HepG2 (cell line): ENCODE measurements around the gene TMF1. TPM values are rescaled to one million over a fixed set of nuclear protein-coding genes. Genes with fewer than 3 reads are reported as not detected.

Experiments
- ZNF264 ChIP-seq: sonication (generic); formaldehyde crosslinking; IDR thresholded peaks from 2 replicates; pipeline ENCODE4 v1.4.0; 2020; ENCODE audit warnings: missing genetic modification reagents
- ZNF281 ChIP-seq: sonication (generic); formaldehyde crosslinking; IDR thresholded peaks from 2 replicates; pipeline ENCODE4 v1.4.0; 2020; ENCODE audit warnings: missing genetic modification reagents, borderline replicate concordance
- ZNF34 ChIP-seq: sonication (generic); formaldehyde crosslinking; IDR thresholded peaks from 2 replicates; pipeline ENCODE4 v1.4.0; 2020; ENCODE audit warnings: mild to moderate bottlenecking, missing genetic modification reagents, borderline replicate concordance
- polyA plus RNA-seq, 8 experiments: library from polyadenylated mRNA; depleted of rRNA in 3 of 8; stranded (reverse) in 7 of 8; unstranded in 1 of 8; fragments of >200 nt; fragmentation: Illumina TruSeq in 4 of 8; extraction: Trizol in 4 of 8; gene quantifications; 2 replicates each; pipeline versions ENCODE4 v1.2.1 to v1.2.3, GENCODE V29; 2011 to 2016; ENCODE audit warnings: low read depth in 4 of 8, missing spikeins in 1 of 8, mixed read lengths in 1 of 8; ENCODE audit not compliant: insufficient read depth in 1 of 8
- total RNA-seq, 5 experiments: library from RNA; depleted of rRNA; stranded (reverse); fragments of >200 nt; fragmentation: Illumina TruSeq; extraction: Trizol; gene quantifications; 2 replicates each; pipeline ENCODE4 v1.2.3, GENCODE V29; 2016; ENCODE audit warnings: low read depth in 1 of 5
- TF ChIP-seq, protein P1 (sequence below): sonication (generic); formaldehyde crosslinking; IDR thresholded peaks from 2 replicates; pipeline ENCODE4 v1.4.0; 2020; ENCODE audit warnings: missing genetic modification reagents

Gene TMF1
- total and polyA plus RNA-seq, 2 of the 13 experiments (the other 11 are each of a cell fraction or from before 2014, with no cell fraction given): 12.1 to 38.4 TPM

- TF ChIP-seq, protein P1, sequence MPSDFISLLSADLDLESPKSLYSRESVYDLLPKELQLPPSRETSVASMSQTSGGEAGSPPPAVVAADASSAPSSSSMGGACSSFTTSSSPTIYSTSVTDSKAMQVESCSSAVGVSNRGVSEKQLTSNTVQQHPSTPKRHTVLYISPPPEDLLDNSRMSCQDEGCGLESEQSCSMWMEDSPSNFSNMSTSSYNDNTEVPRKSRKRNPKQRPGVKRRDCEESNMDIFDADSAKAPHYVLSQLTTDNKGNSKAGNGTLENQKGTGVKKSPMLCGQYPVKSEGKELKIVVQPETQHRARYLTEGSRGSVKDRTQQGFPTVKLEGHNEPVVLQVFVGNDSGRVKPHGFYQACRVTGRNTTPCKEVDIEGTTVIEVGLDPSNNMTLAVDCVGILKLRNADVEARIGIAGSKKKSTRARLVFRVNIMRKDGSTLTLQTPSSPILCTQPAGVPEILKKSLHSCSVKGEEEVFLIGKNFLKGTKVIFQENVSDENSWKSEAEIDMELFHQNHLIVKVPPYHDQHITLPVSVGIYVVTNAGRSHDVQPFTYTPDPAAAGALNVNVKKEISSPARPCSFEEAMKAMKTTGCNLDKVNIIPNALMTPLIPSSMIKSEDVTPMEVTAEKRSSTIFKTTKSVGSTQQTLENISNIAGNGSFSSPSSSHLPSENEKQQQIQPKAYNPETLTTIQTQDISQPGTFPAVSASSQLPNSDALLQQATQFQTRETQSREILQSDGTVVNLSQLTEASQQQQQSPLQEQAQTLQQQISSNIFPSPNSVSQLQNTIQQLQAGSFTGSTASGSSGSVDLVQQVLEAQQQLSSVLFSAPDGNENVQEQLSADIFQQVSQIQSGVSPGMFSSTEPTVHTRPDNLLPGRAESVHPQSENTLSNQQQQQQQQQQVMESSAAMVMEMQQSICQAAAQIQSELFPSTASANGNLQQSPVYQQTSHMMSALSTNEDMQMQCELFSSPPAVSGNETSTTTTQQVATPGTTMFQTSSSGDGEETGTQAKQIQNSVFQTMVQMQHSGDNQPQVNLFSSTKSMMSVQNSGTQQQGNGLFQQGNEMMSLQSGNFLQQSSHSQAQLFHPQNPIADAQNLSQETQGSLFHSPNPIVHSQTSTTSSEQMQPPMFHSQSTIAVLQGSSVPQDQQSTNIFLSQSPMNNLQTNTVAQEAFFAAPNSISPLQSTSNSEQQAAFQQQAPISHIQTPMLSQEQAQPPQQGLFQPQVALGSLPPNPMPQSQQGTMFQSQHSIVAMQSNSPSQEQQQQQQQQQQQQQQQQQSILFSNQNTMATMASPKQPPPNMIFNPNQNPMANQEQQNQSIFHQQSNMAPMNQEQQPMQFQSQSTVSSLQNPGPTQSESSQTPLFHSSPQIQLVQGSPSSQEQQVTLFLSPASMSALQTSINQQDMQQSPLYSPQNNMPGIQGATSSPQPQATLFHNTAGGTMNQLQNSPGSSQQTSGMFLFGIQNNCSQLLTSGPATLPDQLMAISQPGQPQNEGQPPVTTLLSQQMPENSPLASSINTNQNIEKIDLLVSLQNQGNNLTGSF (CRISPR knock-in tag): no peak
- TF ChIP-seq ZNF34 (CRISPR knock-in tag) (no peak), ZNF264 (CRISPR knock-in tag) (no peak), ZNF281 (CRISPR knock-in tag) (no peak)
Observed at GRCh38 chr3:69008980-69009379, 43.2 kb downstream of the TMF1 start (continued).
